GM12874 (cell line): ENCODE measurements around the gene ZFYVE27.

Experiments
- CTCF ChIP-seq: IDR thresholded peaks from 2 replicates; pipeline ENCODE4 v1.5.1; 2011; ENCODE audit warnings: low read depth, mild to moderate bottlenecking, control low read depth, low read length, moderate library complexity; ENCODE audit not compliant: insufficient read depth

Gene ZFYVE27

DNA sequence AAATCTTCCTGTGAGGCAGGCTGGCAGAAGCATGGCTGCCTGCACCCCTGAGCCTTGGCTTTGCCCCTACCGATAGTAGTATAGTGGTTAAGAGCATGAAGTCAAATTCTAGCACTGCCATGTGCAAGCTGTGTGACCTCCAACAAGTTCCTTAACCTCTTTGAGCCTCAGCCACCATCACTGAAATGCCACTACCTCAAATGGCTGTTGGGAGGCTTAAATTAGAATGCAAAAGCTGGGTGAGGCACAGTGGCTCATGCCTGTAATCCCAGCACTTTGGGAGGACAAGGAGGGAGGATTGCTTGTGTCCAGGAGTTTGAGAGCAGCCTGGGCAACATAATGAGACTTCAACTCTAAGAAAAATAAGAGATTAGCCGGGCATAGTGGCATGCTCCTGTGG lies 26.5 kb downstream of the ZFYVE27 start:
- TF ChIP-seq CTCF = no peak

- TF ChIP-seq CTCF = no peak
These were observed 27.0 kb downstream of the ZFYVE27 start for GRCh38 chr10:97763947-97764346.

GRCh38 chr10:97764519-97764931 lies 27.6 kb downstream of the ZFYVE27 start:
- no peak for TF ChIP-seq CTCF

GRCh38 chr10:97765201-97765600 lies 28.3 kb downstream of the ZFYVE27 start:
- no peak for TF ChIP-seq CTCF

DNA sequence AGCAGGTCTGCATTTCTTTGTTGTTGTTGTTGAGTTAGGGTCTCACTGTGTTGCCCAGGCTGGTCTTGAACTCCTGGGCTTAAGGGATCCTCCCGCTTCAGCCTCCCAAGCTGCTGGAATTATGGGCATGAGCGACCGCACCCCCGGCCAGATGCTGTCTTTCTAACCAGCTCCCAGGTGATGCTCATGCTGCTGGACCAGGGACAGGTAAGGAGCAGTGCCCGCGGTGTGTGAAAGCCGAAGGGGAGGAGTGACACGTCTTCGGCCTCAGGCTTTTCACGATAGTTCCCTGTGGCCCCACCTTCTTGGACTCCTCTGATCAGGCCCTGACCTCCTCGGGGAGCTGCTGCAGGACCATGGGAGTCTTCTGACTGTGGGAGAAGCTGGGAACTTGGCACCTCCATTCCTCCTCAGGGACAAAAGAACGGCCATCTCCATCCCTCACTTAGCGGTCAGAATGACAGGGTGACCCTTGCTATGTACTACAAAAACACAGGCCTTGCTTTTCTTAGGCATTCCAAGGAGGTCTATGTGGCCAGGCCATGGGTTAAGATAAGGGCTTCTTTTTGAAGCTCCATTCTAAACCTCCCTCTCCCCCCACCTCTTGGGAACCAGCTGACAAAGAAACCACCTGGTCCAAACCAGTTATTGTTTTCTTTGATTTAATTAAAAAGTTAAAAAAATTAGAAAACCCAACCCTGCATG lies 29.3 kb downstream of the ZFYVE27 start:
- TF ChIP-seq CTCF = no peak

GRCh38 chr10:97766996-97767924 lies 30.3 kb downstream of the ZFYVE27 start:
- TF ChIP-seq CTCF = no peak
